Inflammatory macrophage (primary cell): Measurements from ENCODE around the gene RNF114.
"Not testable (repeated sequence)": the region's sequence is repeated elsewhere in the genome, so short reads cannot be mapped to it uniquely, and the experiment has no call there.

Source experiments
- DNase-seq, 2 donors: peaks; one replicate each; pipeline ENCODE4 v3.0.0-alpha.2; 2020 to 2022

The RNF114 gene

DNA sequence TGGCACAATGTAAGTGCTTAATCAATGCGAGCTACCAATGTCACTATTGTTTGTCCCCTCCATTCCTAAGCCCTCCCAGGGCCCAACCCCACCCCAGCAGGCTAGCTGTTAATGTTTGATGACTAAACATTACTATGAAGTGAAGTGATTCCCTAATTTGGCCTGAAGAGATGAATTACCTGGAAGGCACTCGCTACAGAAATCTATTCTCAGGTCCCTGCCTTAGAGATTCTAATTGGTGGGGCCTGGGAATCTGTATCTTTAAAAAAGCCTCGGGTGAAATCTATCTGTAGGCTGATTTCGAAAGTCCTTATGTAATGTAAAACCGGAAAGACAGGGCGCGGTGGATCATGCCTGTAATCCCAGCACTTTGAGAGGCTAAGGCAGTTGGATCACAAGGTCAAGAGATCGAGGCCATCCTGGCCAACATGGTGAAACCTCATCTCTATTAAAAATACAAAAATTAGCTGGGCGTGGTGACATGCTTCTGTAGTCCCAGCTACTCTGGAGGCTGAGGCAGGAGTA lies 29.6 kb downstream of the RNF114 start:
- DNase-seq: peak; percentile 57 to 73

DNA sequence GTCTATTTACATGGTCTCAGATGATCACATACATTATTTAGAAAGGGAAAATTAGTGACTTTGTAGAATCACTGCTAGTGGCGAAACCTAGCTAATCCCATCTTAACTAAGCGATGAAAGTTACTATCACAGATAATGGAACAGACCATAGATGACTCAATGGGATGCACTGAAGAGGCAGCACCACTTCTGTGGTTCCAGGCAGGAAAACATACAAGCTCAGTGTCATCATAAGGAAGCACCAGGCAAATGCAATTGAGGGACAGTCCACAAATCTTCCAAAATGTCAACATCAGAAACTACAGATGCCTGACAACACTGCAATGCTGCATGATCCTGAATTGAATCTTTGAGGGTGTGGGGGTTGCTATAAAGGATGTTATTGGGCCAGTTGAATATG lies 30.7 kb downstream of the RNF114 start:
- DNase-seq: no peak

DNA sequence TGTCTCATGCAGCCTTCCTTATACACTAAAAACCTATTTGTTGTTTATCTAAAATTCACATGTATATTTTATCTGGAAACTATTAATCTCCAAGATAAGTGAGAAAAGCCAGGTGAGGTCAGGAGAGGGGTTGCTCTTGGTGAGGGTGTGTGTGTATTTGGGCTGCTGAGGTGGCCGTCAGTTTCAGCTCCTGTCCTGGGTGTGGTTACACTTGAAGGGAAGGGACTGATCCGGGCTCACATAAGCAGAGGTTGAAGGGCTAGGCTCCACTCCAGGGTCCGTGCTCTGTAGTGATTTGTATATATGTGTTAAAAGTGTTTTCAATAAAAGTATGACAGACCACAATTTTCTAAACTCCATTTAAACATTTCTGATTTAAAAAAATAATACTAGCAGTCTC lies 33.0 kb downstream of the RNF114 start:
- peak; percentile 28 to 32 for DNase-seq

DNA sequence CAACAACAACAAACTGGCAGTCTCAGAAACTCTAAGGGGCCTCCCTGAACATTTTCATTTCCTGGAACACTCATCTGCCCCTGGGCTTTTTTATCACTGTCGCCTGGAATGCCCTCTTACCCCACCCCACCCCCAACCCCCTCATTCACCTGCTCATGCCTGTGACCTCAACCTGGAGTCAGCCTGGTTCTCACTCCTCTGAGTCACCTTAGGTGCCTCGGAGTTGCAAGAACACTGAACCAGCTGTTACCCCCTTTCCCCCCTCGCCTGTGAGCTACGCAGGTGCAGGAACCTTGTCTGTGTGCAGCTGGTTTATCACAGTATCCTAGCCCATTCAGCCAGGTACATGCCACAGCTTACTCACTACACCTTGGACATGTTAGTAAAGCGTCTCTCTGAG lies 33.7 kb downstream of the RNF114 start:
- no peak for DNase-seq

DNA sequence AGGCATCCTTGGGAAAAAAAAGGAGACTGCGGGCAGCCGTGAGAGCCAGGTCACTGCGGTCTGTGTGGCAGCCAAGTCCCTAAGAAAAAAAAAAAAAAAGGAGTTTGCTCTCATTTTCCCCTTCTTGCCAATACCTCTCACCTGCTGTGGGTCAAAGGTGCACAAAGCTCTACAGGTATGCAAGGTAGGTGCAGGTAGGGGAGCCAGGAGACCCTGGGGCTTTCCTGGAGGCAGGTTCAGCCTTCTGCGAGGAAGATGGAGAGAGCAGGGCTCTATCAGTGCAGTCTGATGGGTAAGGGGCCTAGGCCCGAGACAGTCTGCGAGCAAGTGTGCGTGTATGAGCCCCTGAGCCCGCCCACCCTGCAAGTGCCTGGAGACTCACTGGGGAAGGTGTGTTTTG lies 34.3 kb downstream of the RNF114 start:
- no peak for DNase-seq

DNA sequence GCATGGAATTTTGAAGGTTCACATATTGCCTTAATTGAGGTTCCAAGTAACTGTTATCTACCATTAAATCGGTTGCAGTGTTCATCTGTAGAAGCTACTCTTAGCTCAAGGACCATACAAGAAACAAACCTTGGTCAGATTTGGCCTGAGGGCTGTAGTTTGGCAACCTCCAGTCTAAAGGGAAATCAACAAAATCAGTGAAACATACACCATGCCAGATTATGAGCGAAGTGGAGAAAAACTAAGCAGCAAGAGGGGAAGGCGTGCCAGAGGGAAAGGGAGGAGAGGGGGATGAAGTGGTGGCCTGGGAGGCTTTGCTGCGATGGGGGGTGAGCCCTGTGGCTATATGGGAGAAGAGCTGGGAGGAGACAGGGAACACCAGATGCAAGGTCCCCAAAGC lies 37.8 kb downstream of the RNF114 start:
- DNase-seq: no peak

GRCh38 chr20:49976542-49976941 lies 40.3 kb downstream of the RNF114 start:
- no peak for DNase-seq

- not testable (repeated sequence) for DNase-seq
Observed at GRCh38 chr20:49977740-49978139, 41.5 kb downstream of the RNF114 start.

DNA sequence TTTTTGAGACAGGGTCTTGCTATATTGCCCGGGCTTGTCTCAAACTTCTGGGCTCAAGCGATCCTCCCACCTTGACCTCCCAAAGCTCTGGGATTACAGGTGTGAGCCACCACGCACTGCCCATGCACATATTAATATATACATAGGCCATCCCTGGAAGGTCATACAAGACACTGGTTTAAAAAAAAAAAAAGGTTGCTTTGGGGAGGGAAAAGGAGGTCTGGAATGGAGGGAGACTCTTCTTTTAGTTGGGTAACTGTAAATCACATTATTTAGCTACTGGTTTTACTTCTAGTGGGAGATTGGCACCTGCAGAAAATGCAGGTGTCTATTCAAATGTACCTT lies 42.5 kb downstream of the RNF114 start:
- no peak for DNase-seq

GRCh38 chr20:49979030-49979832 lies 43.0 kb downstream of the RNF114 start:
- DNase-seq: peak; percentile 22 to 33

- no peak for DNase-seq
Observed at GRCh38 chr20:49980140-49981008, 44.2 kb downstream of the RNF114 start.

DNA sequence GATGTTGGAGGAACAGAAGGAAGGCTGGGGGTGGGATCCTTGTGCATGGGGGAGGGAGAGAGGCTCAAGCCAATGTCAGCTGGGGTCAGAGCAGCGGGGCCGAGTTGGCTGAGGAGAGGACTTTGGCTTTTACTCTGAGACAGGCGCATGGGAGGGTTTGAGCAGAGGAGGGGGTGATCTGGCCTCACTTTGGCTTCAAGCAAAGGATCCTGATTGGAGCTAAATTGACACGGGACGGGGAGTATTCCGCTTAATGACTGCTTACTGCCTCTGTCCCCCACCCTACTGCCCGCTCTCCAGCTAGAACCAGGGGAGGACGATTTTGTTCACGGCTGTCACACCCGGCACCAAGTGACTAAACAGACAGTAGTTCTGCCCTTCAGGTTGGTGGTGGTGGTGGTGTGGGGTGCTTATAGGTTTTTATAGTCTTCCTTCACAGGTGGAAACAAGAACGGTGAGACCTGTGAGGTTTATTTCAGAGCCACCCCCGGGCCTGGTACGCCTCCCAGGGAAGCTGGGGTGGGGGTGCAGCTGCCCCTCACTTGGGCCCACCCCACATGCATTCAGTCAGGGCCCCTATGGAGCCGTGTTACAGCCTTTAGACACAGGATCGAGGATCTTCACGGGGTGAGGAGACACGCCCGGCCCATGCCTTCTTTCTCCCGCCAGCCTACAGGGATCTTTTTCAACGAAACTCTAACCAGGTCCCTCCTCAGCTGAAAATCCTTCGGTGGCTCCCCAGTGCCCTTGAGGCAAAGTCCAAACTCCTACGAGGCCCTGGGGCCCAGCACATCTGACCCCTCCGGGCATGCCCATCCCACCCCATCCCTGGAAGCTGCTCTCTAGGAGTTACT lies 45.2 kb downstream of the RNF114 start:
- DNase-seq: no peak

DNA sequence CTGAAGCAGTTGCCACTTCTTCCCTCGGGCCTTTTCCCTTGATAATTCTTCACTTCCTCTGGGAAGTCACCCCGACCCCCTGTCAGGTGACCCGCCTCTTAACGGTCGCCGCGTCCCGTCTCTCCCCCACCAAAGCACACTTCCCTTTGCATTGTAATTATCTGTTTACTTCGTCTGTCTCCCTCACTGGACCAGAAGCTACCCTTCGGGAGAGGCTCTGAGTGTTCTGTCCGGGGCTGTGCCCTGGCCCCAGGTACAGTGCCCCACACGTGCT lies 45.8 kb downstream of the RNF114 start:
- DNase-seq: no peak

GRCh38 chr20:49982346-49983122 lies 46.3 kb downstream of the RNF114 start, which contains the start of gene SNAI1:
SNAI1 (plus strand) TSS chr20:49982980; CDS start chr20:49983060, 80 bp downstream.
- peak; percentile 42 to 80 for DNase-seq

- DNase-seq: no peak
Observed at GRCh38 chr20:49983123-49983847, 47.1 kb downstream of the RNF114 start.

GRCh38 chr20:49983848-49984408 lies 47.7 kb downstream of the RNF114 start:
- DNase-seq: no peak

DNA sequence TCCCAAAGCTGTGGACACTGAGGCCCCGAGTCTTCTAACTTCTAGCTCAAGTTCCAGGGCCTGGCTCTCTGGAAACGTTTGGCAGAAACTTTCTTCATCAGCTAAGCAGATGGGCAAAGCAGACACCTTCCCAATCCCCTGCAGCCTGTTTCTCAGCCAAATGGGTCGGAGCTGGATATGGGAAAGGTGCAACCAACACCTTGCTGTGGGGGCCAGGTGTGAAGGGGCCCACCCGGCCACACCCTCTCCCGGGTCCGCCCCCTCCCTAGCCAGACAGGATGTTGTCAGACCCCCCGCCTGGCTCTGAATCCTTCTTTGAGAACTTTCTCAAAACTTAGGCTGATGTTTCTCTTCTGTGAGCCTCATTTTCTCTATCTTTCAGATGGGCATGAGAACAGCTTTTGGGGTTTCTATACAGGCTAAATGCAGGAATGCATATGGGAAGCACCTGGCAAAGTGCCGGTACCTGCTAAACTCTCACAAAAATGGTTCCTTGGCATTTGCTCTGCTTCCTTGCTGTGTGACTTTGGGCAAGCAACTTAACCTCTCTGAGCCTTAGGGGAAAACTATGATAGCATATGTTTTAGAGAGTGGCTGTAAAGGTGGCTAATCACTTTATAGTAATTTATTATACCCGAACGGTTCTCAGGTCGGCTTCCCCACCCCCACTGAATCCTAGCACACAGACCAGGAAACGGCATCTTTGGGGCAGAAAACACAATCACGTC lies 48.4 kb downstream of the RNF114 start:
- no peak for DNase-seq

DNA sequence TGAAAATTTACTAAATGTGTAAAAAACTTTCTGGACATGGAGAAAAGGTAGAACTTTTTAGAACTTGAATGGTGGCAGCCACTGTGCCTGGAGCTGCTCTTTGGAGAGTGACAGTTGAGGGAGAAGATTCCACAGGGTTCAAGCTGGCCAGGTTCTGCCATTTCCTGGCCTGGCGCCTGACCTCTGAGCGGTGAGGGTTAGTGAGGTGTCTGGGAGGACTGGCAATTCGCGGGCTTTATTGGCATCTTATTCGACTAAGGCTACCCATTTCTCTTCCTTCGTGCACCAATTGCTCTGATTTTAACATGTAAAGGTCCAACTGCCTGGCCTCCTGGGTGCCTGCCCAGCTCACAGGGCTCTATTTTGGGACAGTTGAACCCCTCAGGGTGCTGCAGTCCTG lies 49.0 kb downstream of the RNF114 start:
- DNase-seq: no peak

DNA sequence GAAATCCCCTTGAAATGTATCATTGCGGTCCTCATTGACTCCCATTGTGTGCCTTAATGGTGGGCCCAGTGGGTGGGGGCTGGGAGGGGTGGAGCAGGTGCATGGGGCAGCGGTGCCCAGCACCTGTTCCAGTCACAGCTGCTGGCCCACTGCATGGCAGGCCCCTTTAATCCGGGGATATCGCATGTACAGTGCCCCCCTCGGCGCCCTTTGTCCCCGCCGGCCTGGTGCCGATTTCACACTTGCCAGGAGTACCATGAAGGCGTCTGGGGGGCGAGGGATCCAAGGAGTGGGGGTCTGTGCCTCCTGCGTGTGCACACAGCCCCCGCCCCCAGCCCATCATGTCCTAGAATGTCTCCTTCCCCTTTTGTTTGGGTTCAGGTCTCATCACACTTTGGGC lies 49.4 kb downstream of the RNF114 start:
- no peak for DNase-seq

- DNase-seq: no peak
Observed at GRCh38 chr20:49986049-49986448, 49.9 kb downstream of the RNF114 start.
